GM10248 (cell line): Measurements from ENCODE around the gene PDE6G.

Experiments
- CTCF ChIA-PET: fragments of 300-600 bp; sonication (Branson Sonifier 250); formaldehyde crosslinking; extraction: SDS; loops from one replicate; lab custom pipeline; 2021; ENCODE audit warnings: antibody characterized with exemption; lab: Yijun Ruan, JAX
- POLR2A ChIA-PET: fragments of 350-650 bp; sonication (Branson Sonifier 250); formaldehyde crosslinking; extraction: SDS; loops from one replicate; lab custom pipeline; 2020; ENCODE audit warnings: antibody characterized with exemption; lab: Yijun Ruan, JAX
- DNase-seq: peaks from one replicate; pipeline ENCODE4 v3.0.0; 2012; ENCODE audit errors: extremely low spot score
- TF ChIP-seq, protein P1 (sequence below): IDR thresholded peaks from 2 replicates; pipeline ENCODE4 v1.5.1; 2012; ENCODE audit warnings: mild to moderate bottlenecking, low read depth; ENCODE audit errors: extremely low read depth, missing control alignments, control extremely low read depth

Gene PDE6G

DNA sequence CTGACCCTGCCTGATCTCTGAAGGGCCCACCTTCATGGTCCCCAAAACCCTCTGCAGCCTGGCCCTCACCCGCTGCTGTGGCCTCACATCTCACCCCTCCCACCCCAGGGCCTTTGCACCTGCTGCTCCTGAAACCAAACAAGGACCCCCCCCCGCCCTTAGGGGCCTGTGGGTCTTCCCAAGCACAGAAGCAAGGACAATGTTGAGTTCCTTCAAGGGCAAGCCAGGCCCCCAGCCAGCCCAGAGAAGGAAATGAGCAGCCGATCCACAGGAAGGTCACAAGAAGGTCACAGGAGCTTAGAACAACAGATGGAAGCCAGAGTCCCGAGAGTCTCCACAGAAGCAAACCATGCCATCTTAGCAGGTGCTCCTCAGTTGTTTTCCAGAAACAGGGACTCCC, 493 bp upstream of the PDE6G start:
- POLR2A ChIA-PET: no interaction called here
- TF ChIP-seq, protein P1, sequence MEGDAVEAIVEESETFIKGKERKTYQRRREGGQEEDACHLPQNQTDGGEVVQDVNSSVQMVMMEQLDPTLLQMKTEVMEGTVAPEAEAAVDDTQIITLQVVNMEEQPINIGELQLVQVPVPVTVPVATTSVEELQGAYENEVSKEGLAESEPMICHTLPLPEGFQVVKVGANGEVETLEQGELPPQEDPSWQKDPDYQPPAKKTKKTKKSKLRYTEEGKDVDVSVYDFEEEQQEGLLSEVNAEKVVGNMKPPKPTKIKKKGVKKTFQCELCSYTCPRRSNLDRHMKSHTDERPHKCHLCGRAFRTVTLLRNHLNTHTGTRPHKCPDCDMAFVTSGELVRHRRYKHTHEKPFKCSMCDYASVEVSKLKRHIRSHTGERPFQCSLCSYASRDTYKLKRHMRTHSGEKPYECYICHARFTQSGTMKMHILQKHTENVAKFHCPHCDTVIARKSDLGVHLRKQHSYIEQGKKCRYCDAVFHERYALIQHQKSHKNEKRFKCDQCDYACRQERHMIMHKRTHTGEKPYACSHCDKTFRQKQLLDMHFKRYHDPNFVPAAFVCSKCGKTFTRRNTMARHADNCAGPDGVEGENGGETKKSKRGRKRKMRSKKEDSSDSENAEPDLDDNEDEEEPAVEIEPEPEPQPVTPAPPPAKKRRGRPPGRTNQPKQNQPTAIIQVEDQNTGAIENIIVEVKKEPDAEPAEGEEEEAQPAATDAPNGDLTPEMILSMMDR: no peak
- no peak for DNase-seq
- CTCF ChIA-PET: interaction anchor here (1.3 to 1.5 kb wide), 2 partner anchors 9 to 53 kb away, joined by 3 to 4 read pairs; partner anchors contain the start of genes CCDC137 and OXLD1

DNA sequence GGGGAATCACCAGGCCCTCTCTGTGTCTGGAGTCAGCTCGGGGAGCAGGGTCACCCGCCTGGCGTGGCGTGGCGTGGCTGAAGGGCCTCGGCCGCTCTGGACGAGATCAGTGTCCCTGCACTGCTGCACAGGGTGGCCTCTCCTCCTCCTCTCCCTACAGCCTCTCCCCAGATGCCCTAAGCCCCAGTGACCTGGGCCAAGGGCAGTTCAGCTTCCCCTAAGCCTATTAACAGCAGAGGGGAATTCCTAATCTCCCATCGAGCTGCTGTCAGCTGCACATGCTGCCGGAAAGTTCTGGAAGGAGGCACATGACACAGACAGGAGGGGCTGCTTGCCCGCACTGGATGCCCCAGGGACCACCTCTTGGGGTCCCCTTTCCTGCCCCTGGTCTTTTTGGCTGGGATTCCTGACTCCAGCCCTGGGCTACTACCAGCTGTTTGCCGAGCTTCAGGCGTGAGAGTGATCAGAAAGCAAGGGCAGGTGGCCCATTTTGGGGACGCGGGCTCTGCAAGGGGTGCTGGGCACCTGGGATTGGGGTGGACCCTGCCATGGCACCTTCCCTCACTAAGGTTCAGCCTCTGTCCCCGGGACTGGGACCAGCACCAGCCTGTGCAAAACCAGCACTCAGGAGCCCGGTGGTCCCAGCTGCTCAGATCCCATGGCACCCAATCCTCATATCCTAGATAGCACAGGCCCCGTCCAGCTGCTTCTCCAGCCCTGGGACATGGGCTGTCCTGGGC, 794 bp downstream of the PDE6G start:
- POLR2A ChIA-PET: interaction anchor here (0.6 kb wide), 1 partner anchor 20 kb away, joined by 3 read pairs; no protein-coding TSS in a partner anchor
- TF ChIP-seq, protein P1: no peak
- CTCF ChIA-PET: interaction anchor here (1.5 kb wide), 2 partner anchors 9 to 10 kb away, joined by 4 to 5 read pairs; partner anchors contain the start of genes CCDC137 and OXLD1
- no peak for DNase-seq

DNA sequence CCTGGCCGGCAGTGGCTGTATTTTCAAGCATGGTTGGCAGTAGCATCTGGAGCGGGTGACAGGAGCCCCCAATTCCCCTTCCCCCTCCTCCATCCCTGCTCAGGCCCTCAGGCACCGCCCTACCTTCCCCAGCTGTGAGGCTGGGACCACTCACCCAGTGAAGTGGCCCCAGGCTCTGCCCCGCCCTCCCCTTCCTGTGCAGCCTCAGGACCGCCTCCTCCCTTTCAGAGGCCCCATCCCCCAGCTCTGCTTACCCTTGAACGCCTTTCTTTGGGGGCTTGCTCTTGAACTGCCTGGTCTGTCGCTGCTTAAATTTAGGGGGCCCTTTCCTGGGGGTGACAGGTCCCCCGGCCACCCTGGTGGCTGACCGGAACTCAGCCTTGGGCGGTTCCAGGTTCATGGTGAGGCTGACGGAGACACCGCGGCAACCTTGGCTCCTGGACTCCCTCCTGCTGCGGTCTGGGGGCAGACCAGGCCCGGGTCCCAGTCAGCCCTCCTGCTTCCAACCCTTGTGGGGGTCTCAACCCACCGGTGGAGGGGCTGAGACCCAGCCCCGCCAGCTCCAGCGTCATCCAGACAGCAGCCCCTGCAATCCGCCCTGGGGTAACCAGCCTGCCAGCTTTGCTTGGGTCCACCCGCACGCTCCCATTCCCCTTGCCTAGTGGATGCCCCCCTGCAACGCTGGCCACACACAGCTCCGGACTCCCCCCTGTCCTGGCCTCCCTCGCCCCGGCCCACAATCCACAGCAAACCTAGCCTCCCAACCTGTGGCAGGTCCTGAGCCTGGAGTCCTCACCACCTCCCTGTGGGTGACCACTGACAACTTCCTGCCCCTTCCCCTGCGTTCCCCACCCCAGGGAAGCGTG, 3.2 kb downstream of the PDE6G start:
- TF ChIP-seq, protein P1: no peak
- DNase-seq: peak; percentile 75
- ChIA-PET POLR2A (no interaction called here), CTCF (no interaction called here)

DNA sequence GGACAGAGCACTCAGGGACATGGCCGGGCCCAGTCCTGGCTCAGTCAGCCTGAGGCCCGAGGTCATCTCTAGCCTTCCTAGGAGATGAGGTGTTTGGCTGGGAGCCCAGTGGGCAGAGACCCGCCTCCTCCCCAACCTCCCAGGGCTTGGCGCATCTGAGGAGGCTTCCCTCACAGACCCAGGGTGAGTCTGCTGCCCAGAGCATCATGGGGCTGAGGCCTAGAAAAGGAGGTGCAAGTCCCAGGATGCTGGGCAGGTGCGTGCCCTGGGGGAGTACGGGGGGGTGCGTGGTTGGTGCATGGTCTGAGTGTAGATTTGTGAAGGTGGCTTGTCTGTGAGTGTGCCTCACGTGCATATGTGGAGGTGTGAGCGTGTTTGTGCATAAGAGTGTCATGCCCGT, 4.7 kb downstream of the PDE6G start:
- POLR2A ChIA-PET: no interaction called here
- TF ChIP-seq, protein P1: no peak
- CTCF ChIA-PET: no interaction called here
- DNase-seq: no peak

DNA sequence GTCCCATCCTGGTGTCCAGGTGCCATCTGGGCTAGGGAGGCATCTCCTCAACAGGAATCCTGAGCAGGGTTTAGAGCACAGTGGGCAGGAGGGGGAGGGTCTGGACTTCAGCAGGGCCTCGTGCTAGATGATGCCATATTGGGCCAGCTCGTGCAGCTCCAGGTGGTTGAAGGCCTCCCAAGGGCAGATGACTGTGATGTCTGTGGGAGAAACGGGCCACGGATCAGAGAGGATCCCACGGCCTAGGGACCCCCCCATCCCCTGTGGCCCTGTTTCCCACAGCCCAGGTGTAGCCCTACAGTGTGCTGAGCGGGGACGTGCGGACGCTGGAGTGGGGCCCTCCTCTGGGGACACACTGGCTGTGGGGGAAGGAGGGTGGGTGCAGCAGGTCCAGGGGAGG, 5.4 kb downstream of the PDE6G start:
- ChIA-PET CTCF (interaction anchor here (1.0 to 1.5 kb wide), 2 partner anchors 32 to 50 kb away, joined by 3 to 5 read pairs; no protein-coding TSS in a partner anchor), POLR2A (no interaction called here)
- no peak for DNase-seq
- TF ChIP-seq, protein P1: no peak

DNA sequence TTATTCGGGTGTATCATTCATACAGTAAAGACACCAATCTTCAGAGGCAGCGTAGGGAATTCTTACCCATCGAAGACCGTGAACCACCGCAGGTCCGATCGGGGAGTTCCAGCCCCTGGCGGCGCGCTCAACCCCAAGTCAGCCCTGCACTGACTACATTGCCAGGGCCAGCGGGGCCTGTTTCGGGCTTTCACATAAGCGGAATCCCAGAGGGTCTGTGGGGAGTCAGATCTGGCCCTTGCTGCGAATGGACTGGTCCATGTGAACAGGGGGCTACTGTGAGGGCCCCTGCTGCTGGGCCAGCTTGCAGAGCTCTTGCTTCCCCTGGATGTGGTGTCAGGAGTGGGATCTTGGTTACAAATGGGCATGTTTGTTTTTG, 7.6 kb downstream of the PDE6G start:
- TF ChIP-seq, protein P1: no peak

More for the DNA sequence above, 7.6 kb downstream of the PDE6G start:
- CTCF ChIA-PET: no interaction called here
- no peak for DNase-seq
- POLR2A ChIA-PET: no interaction called here
